HG03066 (cell line): ENCODE results near the gene TBCD.

Source experiments
- ATAC-seq: cut with Tn5 transposase; IDR thresholded peaks from one replicate; pipeline ENCODE4 v1.9.1; 2021; ENCODE audit warnings: low read depth; ENCODE audit not compliant: unreplicated experiment

The TBCD gene

DNA sequence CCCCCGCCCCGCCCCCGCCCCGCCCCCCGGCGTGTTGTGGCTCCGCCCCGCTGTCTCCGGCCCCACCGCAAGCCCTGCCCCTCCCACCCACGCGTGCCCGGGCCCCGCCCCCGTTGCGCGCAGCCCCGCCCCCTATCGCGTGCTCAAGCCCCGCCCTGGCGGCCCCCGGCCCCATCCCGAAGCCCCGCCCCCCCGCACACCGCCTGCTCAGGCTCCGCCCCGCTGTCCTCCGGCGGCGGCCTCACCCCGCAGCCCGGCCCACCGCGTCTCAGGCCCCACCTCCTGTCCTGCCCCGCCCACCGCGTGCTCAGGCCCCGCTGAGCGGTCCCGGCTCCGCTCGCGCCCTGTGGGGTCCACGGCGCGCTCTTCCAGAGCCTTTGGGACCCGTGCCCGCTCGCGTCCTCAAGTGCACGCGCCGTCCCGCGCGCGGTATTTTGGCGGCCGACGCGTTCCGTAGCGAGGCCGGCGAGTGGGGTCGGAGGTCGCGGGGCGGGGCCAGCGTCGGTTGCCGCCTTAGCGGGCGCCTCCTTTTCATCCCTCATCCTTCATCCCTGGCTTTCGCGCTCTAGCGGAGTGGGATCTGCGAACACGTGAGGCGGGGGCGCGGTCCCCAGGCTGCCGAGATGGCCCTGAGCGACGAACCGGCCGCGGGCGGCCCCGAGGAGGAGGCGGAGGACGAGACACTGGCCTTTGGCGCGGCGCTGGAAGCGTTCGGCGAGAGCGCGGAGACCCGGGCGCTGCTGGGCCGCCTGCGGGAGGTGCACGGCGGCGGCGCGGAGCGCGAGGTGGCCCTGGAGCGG, at the start of gene TBCD:
Gene TBCD (plus strand): TSS at position 495 of the 800 bp plus-strand sequence. CDS start 129 bp downstream, at position 624.
- peak; percentile 57 for ATAC-seq

GRCh38 chr17:82702231-82702927, 49.5 kb upstream of the TBCD start:
- no peak for ATAC-seq

- ATAC-seq: no peak
These were observed 48.7 kb upstream of the TBCD start for GRCh38 chr17:82703036-82703745.

DNA sequence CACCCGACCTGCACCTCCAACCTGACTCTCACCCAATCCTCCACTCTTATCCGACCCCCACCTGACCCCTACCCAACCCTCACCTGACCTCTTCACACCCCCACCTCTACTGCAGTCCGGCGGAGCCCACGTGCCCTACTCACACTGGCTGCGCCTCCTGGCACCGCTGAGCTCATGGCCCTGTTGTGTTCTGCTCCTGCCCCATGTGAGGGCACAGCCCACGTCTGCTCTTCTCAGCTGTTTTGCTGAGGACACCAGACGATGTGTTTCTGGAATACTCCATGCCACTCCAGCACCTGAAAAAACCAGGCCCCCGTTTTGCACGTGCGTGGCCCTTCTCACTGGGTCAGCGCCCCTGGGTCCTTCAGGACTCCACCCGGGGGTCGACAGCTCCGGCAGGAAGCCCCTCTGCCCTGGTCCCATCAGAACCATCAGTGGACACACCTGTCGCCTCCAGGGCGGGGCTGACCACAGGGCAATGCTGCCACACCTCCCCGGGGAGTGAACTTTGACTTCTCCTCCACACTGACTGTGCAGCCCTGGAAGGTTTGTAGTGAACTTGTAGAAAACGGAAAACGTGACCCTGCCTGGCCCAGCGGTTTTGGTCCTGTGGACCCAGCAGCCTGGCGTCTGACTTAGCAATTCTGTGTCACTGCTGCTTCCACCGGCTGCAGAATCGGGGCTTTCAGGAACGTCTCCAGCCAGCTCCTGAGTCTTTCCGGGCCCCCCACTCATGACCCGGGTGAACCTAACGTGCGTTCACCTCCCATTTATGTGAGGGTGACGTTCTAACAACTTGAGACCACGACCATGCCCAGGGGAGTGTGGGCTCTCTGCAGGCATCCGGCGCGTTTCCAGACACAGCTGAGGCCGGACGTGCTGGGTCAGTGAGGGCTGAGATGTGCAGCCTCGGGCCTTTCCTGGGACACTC, 47.7 kb upstream of the TBCD start:
- ATAC-seq: no peak

DNA sequence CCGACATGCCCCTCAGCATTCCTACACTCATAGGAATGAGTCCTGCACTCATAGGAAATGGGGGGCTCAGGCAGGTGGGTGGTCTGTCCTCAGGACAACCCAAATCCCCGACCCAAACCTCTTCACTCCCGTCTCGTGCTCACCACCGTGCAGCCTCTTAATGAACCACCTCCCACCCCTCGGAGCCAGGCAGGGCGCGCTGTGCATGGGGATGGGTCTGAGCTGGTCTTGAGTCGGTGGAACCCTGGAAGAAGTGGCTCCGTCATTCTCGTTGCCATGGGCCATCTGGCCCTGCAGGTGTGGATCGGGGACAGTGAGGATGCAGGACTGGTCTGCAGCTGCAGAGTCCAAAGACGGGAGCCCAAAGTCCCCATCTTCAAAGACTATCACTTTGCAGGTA, 47.0 kb upstream of the TBCD start:
- ATAC-seq: no peak

- no peak for ATAC-seq
These were observed 46.1 kb upstream of the TBCD start for GRCh38 chr17:82705756-82706155.

- ATAC-seq: no peak
These were observed 42.7 kb upstream of the TBCD start for GRCh38 chr17:82709024-82709675.

- ATAC-seq: no peak
These were observed 42.0 kb upstream of the TBCD start for GRCh38 chr17:82709676-82710498.

DNA sequence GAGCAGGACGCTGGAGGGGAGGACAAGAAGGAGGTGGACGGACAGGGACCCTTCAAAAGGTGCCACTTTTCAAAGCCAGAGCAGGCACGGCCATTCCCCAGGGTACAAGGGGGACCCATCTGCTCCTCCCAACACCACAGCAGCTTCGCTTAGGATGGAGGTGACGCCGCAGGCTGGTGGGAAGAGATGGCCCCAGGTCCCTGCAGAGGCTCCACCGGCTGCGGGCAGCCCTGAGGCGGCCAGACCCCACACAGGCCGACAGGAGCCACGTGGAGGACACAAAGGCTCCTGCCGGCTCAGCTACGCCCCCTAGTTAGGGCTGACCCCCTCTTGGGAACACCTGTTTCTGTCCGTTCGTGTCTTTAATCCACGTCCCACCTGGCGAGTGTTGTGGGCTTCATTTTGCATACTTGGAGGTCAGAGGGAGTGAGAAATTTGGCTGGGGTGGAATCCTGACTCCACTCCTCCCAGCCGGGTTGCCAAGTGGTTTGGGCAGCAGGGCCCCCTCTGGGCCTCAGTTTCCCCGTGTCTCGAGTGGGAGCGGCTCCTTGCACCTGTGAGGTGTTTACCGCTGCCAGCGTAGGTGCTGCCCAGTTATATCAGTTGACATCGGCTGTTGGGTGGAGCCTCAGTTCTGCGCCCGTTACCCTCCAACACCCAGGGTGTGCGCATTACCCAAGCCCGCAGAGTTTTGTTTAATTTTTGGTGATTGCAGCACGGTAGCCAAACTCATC, 41.2 kb upstream of the TBCD start:
- ATAC-seq: no peak

- ATAC-seq: no peak
These were observed 38.7 kb upstream of the TBCD start for GRCh38 chr17:82713071-82713723.

- ATAC-seq: peak; percentile 64
These were observed 35.5 kb upstream of the TBCD start, which contains the start of gene FN3KRP for GRCh38 chr17:82716203-82717010. FN3KRP (plus strand) TSS chr17:82716706; CDS start chr17:82716756, 50 bp downstream.

GRCh38 chr17:82718986-82719685, 32.7 kb upstream of the TBCD start:
- ATAC-seq: no peak

- ATAC-seq: no peak
These were observed 31.7 kb upstream of the TBCD start for GRCh38 chr17:82720204-82720603.

DNA sequence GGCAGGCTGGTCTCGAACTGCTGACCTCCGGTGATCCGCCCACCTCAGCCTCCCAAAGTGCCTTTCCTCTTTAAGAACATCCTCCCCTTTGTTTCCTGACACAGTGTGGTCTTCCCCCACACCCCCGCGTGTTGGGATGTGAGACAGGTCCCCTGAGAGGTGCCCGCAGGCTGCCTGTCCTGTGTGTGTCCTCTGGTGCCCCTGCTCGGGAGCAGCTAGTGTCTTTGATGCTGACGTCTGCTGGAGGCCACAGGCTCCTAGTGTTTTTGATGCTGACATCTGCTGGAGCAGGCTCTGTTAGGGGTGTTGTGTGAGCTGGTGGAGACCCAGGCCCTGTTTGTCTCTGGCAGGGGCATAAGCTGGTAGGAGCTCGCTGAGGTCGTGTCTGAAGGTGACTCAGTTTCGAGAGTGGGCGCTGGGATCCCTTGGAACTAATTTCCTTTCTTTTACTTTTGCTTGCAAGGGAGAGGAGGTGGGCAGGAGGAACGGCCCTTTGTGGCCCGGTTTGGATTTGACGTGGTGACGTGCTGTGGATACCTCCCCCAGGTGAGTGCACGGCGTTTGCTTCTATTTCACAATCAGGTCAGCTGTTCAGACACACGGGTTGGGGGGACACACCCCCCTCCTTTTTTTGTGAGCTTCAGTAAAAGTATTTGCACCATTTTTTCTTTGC, 29.4 kb upstream of the TBCD start:
- ATAC-seq: no peak

- no peak for ATAC-seq
These were observed 28.6 kb upstream of the TBCD start for GRCh38 chr17:82723169-82723807.
